ENCODE results near the gene ACAP2.

GRCh38 chr3:195245531-195245951 lies 197.3 kb downstream of the ACAP2 start:
- TF ChIP-seq CTCF (conservative IDR thresholded peaks at IDR 0.05; ENCODE audit: low read depth in 2 of 2) = no peak
- TF ChIP-seq CREB1 (CRISPR knock-in tag; IDR thresholded peaks at IDR 0.05; ENCODE audit: low read depth) = no peak
- TF ChIP-seq NANOG (IDR thresholded peaks at IDR 0.05; ENCODE audit: borderline replicate concordance) = no peak
- TF ChIP-seq POLR2AphosphoS5 (IDR thresholded peaks at IDR 0.05; ENCODE audit: low read depth) = no peak
- TF ChIP-seq, protein P1, sequence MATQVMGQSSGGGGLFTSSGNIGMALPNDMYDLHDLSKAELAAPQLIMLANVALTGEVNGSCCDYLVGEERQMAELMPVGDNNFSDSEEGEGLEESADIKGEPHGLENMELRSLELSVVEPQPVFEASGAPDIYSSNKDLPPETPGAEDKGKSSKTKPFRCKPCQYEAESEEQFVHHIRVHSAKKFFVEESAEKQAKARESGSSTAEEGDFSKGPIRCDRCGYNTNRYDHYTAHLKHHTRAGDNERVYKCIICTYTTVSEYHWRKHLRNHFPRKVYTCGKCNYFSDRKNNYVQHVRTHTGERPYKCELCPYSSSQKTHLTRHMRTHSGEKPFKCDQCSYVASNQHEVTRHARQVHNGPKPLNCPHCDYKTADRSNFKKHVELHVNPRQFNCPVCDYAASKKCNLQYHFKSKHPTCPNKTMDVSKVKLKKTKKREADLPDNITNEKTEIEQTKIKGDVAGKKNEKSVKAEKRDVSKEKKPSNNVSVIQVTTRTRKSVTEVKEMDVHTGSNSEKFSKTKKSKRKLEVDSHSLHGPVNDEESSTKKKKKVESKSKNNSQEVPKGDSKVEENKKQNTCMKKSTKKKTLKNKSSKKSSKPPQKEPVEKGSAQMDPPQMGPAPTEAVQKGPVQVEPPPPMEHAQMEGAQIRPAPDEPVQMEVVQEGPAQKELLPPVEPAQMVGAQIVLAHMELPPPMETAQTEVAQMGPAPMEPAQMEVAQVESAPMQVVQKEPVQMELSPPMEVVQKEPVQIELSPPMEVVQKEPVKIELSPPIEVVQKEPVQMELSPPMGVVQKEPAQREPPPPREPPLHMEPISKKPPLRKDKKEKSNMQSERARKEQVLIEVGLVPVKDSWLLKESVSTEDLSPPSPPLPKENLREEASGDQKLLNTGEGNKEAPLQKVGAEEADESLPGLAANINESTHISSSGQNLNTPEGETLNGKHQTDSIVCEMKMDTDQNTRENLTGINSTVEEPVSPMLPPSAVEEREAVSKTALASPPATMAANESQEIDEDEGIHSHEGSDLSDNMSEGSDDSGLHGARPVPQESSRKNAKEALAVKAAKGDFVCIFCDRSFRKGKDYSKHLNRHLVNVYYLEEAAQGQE (IDR thresholded peaks at IDR 0.05; ENCODE audit: unreplicated experiment) = no peak
- TF ChIP-seq EZH2 (IDR thresholded peaks at IDR 0.05; ENCODE audit: low read depth, unreplicated experiment) = no peak
- TF ChIP-seq JUNB (IDR thresholded peaks at IDR 0.05; ENCODE audit: unreplicated experiment) = no peak
